ENCODE data around the gene SPATA31C2. TPM values are rescaled to one million over a fixed set of nuclear protein-coding genes. Genes with fewer than 3 reads are reported as not detected.
"Not testable (repeated sequence)": the region's sequence is repeated elsewhere in the genome, so short reads cannot be mapped to it uniquely, and the experiment has no call there.

Gene SPATA31C2
- polyA plus RNA-seq, 1 donor (not counting 4 experiments of a cell fraction or from before 2014, with no cell fraction given) = not detected

DNA sequence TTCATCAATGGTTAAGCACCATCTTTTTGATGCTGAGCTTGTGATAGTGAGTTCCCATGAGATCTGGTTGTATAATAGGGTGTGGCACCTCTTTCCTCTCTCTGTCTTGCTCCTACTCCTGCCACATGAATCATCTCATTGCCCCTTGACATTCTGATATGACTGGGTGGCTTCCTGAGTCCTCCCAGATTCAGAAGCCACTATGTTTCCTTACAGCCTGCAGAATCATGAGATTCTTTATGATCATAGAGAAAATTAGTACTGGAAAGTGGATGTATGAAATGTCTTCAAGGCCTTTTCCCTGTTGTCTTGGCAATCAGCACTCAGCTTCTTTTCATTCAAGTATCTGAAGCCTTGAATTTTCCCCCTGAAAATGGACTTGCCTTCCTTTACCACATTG lies 14.9 kb downstream of the SPATA31C2 start:
- H3K9ac ChIP-seq (ENCODE audit: control insufficient read depth, extremely low read depth, insufficient read depth, low read length); FAIRE-seq; DNase-seq (ENCODE audit: low read depth, low spot score); H2AFZ ChIP-seq (ENCODE audit: control insufficient read depth, low read length); H3K36me3 ChIP-seq (ENCODE audit: control insufficient read depth in 2 of 2, extremely low read depth in 1 of 2, insufficient read depth in 2 of 2, low read length in 2 of 2); H4K20me1 ChIP-seq (ENCODE audit: control insufficient read depth, extremely low read depth, insufficient read depth, low read length); H3K4me1 ChIP-seq (ENCODE audit: control insufficient read depth, extremely low read depth, insufficient read depth, low read length); H3K9me3 ChIP-seq (ENCODE audit: control insufficient read depth, low read depth, low read length); H3K4me3 ChIP-seq (ENCODE audit: control insufficient read depth in 2 of 3, extremely low read depth in 1 of 3, insufficient read depth in 2 of 3, low read depth in 1 of 3, low read length in 3 of 3); H3K4me2 ChIP-seq (ENCODE audit: control insufficient read depth, extremely low read depth, insufficient read depth, low read depth, low read length); dilution Hi-C loops (cut with MboI; ENCODE audit: extremely low pct_ligation_motif_present, low sequenced_read_pairs); H3K9me1 ChIP-seq (ENCODE audit: control insufficient read depth, extremely low read depth, insufficient read depth, low read length); H3K79me2 ChIP-seq (ENCODE audit: control insufficient read depth, insufficient read depth, low read length); H3K27me3 ChIP-seq (ENCODE audit: control insufficient read depth, extremely low read depth, insufficient read depth, low read length); H3K27ac ChIP-seq (ENCODE audit: control insufficient read depth, insufficient read depth, low read length): not testable (repeated sequence)

DNA sequence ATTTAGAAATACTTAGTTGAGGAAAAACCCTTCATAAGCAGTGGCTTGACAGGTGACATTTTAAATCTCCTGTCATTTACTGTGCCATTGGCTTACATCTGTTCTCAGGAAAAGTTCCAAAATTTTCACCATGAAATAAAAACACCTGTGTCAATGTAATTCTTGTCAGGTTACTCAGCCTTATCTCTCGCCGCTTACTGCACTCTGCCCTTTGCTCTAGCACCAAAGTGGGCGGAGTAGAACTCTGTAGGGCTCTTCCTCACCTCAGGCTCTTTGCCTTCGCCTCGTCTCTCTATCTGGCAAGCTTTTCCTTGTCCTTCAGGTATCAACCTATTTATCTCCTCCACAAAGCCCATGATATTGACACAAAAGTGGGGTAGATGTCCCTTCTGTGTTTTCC lies 20.2 kb downstream of the SPATA31C2 start:
- H3K36me3 ChIP-seq (ENCODE audit: control insufficient read depth in 2 of 2, extremely low read depth in 1 of 2, insufficient read depth in 2 of 2, low read length in 2 of 2); DNase-seq (ENCODE audit: low read depth, low spot score); H3K4me3 ChIP-seq (ENCODE audit: control insufficient read depth in 2 of 3, extremely low read depth in 1 of 3, insufficient read depth in 2 of 3, low read depth in 1 of 3, low read length in 3 of 3); FAIRE-seq; H3K4me2 ChIP-seq (ENCODE audit: control insufficient read depth, extremely low read depth, insufficient read depth, low read depth, low read length); H3K4me1 ChIP-seq (ENCODE audit: control insufficient read depth, extremely low read depth, insufficient read depth, low read length); H3K27me3 ChIP-seq (ENCODE audit: control insufficient read depth, extremely low read depth, insufficient read depth, low read length); H3K9me3 ChIP-seq (ENCODE audit: control insufficient read depth, low read depth, low read length); H2AFZ ChIP-seq (ENCODE audit: control insufficient read depth, low read length); H3K9me1 ChIP-seq (ENCODE audit: control insufficient read depth, extremely low read depth, insufficient read depth, low read length); dilution Hi-C loops (cut with MboI; ENCODE audit: extremely low pct_ligation_motif_present, low sequenced_read_pairs); H3K27ac ChIP-seq (ENCODE audit: control insufficient read depth, insufficient read depth, low read length); H3K79me2 ChIP-seq (ENCODE audit: control insufficient read depth, insufficient read depth, low read length); H3K9ac ChIP-seq (ENCODE audit: control insufficient read depth, extremely low read depth, insufficient read depth, low read length); H4K20me1 ChIP-seq (ENCODE audit: control insufficient read depth, extremely low read depth, insufficient read depth, low read length): not testable (repeated sequence)

GRCh38 chr9:88114968-88115612 lies 23.2 kb downstream of the SPATA31C2 start:
- H3K27me3 ChIP-seq (ENCODE audit: control insufficient read depth, extremely low read depth, insufficient read depth, low read length); H3K4me1 ChIP-seq (ENCODE audit: control insufficient read depth, extremely low read depth, insufficient read depth, low read length); DNase-seq (ENCODE audit: low read depth, low spot score); H3K79me2 ChIP-seq (ENCODE audit: control insufficient read depth, insufficient read depth, low read length); H3K9me1 ChIP-seq (ENCODE audit: control insufficient read depth, extremely low read depth, insufficient read depth, low read length); H2AFZ ChIP-seq (ENCODE audit: control insufficient read depth, low read length); H3K36me3 ChIP-seq (ENCODE audit: control insufficient read depth in 2 of 2, extremely low read depth in 1 of 2, insufficient read depth in 2 of 2, low read length in 2 of 2); H3K27ac ChIP-seq (ENCODE audit: control insufficient read depth, insufficient read depth, low read length); dilution Hi-C loops (cut with MboI; ENCODE audit: extremely low pct_ligation_motif_present, low sequenced_read_pairs); H3K4me2 ChIP-seq (ENCODE audit: control insufficient read depth, extremely low read depth, insufficient read depth, low read depth, low read length); H3K9me3 ChIP-seq (ENCODE audit: control insufficient read depth, low read depth, low read length); H3K4me3 ChIP-seq (ENCODE audit: control insufficient read depth in 2 of 3, extremely low read depth in 1 of 3, insufficient read depth in 2 of 3, low read depth in 1 of 3, low read length in 3 of 3); H4K20me1 ChIP-seq (ENCODE audit: control insufficient read depth, extremely low read depth, insufficient read depth, low read length); H3K9ac ChIP-seq (ENCODE audit: control insufficient read depth, extremely low read depth, insufficient read depth, low read length); FAIRE-seq: not testable (repeated sequence)

GRCh38 chr9:88114283-88114967 lies 23.9 kb downstream of the SPATA31C2 start:
- H3K9me1 ChIP-seq (ENCODE audit: control insufficient read depth, extremely low read depth, insufficient read depth, low read length); H3K9me3 ChIP-seq (ENCODE audit: control insufficient read depth, low read depth, low read length); H3K4me3 ChIP-seq (ENCODE audit: control insufficient read depth in 2 of 3, extremely low read depth in 1 of 3, insufficient read depth in 2 of 3, low read depth in 1 of 3, low read length in 3 of 3); DNase-seq (ENCODE audit: low read depth, low spot score); H4K20me1 ChIP-seq (ENCODE audit: control insufficient read depth, extremely low read depth, insufficient read depth, low read length); dilution Hi-C loops (cut with MboI; ENCODE audit: extremely low pct_ligation_motif_present, low sequenced_read_pairs); H3K79me2 ChIP-seq (ENCODE audit: control insufficient read depth, insufficient read depth, low read length); H3K9ac ChIP-seq (ENCODE audit: control insufficient read depth, extremely low read depth, insufficient read depth, low read length); H3K4me1 ChIP-seq (ENCODE audit: control insufficient read depth, extremely low read depth, insufficient read depth, low read length); H3K27ac ChIP-seq (ENCODE audit: control insufficient read depth, insufficient read depth, low read length); H2AFZ ChIP-seq (ENCODE audit: control insufficient read depth, low read length); H3K4me2 ChIP-seq (ENCODE audit: control insufficient read depth, extremely low read depth, insufficient read depth, low read depth, low read length); FAIRE-seq; H3K36me3 ChIP-seq (ENCODE audit: control insufficient read depth in 2 of 2, extremely low read depth in 1 of 2, insufficient read depth in 2 of 2, low read length in 2 of 2); H3K27me3 ChIP-seq (ENCODE audit: control insufficient read depth, extremely low read depth, insufficient read depth, low read length): not testable (repeated sequence)

All from keratinocyte (primary cell).